Measurements from ENCODE around the gene LRAT.
"Not testable (repeated sequence)": the region's sequence is repeated elsewhere in the genome, so short reads cannot be mapped to it uniquely, and the experiment has no call there.

The LRAT gene

DNA sequence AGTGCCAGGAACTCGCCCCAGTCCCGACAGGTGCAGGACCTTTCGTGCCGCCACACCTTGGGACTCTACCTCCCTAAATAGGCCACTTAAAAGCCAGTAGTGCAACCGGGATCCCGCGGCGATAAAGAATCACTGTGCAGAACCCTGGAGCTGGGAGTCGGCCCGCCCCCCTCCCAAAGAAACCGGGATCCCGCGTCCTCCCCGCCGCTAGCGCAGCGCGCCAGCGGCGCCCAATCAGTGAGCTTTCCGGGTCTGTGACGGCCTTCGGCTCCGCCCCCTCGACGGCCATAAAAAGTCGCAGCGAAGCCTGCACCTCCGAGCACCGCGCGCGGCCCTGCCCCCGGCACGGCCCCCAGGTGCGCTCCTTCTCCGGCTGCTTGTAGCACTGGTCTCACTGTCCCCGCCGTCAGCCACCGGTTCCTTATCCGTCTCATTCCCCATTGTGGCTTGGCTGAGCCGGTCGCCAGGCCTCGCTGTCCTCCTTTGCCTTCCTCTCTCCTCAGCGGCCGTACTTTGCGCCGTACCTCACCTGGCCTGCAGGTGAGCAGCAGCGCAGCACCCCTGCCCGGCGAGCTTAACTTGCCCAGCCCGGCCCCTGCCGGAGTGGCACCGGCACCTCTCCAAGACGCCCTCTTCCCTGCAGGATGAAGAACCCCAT is at the start of gene LRAT:
LRAT (plus strand) TSS at position 318 of the 658 bp plus-strand sequence; CDS start at position 645, 327 bp downstream.
- peak; percentile 38 for DNase-seq

DNA sequence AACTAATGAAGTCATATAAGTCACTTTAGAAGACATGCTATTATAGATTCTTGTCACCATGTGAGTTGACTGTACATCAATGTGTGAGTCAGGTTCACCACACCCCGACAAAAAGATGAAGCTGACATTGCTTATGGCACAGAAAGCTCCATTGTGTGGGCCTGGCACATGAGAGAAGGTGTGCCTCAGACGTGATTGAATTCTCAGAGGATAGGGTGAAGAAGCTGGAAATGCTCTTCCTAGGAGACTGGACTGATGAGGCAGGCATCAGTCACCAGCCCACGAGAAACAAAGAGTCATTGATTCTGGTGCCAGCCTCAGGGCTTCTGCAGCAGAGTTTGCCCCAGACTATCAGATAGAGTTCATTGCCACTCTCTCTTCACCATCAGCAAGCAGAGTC is 35.9 kb upstream of the LRAT start:
- no peak for DNase-seq

DNA sequence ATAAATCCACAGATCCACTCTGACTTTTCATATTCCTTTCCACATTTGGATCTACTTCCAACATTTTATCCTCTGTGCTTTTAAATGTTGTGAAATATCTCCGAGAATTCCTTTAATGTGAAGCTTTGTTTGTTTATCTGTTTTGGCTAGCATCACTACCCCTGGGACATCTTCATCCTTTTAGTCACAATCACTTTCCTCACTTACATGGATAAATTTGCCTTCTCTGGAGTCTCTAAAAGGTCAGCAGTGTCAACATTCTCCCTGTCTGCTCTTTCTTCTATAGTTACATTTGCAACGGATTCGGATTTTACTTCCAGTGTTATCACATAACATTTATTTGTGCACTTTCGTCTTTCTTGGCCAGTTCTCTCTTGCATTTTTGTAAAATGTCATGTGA is 34.2 kb upstream of the LRAT start:
- DNase-seq: no peak

DNA sequence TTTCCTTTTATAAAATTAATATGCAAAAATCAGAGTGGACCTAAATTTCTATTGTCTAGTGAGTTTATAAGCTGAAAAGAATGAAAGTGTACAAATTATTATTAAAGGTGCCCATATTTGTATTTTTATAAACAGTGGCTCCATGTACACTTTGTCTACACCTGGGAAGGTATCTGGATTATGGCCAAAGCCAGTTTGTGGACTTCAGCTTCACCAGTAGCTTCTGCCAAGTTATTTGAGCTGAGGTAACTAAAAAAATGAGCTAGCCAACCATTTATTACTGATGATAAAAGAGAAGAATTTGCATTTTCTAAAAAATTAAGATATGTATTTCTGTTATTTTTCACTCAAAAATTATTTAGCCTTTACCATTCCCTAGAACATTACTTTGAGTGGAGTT is 32.3 kb upstream of the LRAT start:
- DNase-seq: no peak

DNA sequence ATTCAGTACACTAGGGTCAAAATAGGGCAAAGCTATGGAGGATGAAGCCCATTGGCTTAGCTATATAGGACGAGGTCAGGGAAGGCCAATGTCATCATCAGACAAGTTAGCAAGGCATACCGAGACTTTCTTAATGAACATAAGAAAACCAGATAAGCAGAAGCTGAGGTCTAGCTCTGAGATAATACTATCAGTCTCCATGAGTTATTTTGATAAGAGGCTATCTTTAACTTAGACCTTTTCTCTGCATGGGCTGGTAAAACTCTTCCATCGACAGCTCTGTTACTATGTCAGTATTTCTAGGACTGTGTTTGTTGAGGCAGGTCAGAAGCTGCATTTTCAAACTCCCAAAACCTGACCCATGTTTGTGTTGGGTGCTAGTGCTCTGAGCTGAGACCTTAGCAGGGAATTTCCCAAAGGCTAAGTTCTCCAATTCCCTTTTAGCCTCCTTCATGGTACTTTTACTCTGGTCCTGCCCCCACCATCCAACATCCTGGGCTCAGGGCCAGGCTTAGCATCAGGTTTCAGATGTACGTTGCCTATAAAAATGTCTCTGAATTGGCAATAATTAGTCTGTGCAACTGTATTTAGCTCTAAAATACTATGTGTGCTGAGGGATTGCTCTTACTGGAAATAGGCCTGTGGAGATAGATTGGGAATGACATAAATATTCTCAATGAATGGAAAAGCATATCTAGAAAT is 29.3 kb upstream of the LRAT start:
- no peak for DNase-seq

- DNase-seq: no peak
Observed at GRCh38 chr4:154719087-154719486, 24.7 kb upstream of the LRAT start.

GRCh38 chr4:154720123-154720522 is 23.7 kb upstream of the LRAT start:
- no peak for DNase-seq

- DNase-seq: no peak
Observed at GRCh38 chr4:154720618-154721267, 23.1 kb upstream of the LRAT start.

- DNase-seq: no peak
Observed at GRCh38 chr4:154722262-154722661, 21.5 kb upstream of the LRAT start.

DNA sequence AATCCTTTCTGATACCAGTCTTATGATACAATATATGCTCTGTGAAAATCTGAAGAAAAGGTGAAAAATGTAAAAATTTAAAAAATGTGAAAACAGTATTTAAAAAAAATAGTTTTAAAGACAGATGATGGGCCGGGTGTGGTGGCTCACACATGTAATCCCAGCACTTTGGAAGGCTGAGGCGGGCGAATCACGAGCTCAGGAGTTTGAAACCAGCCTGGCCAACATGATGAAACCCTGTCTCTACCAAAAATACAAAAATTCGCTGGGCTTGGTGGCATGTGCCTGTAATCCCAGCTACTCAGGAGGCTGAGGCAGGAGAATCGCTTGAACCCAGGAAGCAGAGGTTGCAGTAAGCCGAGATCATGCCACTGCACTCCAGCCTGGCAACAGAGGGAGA is 20.2 kb upstream of the LRAT start:
- not testable (repeated sequence) for DNase-seq

- DNase-seq: no peak
Observed at GRCh38 chr4:154727540-154727939, 16.3 kb upstream of the LRAT start.

DNA sequence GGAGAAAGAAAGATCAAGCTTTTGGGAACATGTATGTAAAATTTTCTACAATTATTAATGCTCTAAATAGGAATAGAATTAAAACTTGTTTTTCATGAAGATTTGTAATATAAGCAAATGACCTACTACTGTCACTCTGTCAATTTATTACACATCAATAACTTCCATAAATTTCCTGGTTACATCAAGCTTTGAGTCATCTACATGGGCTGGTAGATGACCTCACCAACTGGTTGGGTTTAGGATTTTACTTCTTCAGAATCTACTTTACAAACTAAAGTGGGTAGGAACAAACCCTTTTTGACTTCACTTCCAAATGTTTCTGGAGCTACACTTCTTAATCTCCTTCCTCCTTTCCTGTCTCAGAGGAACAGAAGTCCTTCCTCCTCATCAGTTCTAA is 12.0 kb upstream of the LRAT start:
- no peak for DNase-seq

GRCh38 chr4:154732669-154733068 is 11.1 kb upstream of the LRAT start:
- DNase-seq: no peak

DNA sequence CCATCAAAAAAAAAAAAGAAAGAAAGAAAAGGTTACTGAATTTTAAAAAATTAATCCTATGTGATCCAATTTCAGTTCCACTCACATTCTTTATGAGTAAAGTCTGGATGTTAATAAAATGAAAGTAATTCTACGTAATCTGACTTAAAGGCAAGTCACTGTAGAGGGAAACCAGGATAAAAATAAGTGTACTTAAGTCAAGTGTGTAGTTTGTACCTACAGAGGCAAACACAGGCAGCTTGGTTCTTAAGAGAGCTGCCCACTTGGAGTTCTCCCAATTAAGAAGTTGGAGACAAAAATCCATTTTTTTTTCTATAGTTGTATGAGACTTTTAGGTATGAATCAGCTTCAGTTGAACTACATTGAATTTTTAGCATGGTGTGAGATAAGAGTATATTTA is 7.0 kb upstream of the LRAT start:
- no peak for DNase-seq

GRCh38 chr4:154738426-154738825 is 5.4 kb upstream of the LRAT start:
- DNase-seq: no peak

DNA sequence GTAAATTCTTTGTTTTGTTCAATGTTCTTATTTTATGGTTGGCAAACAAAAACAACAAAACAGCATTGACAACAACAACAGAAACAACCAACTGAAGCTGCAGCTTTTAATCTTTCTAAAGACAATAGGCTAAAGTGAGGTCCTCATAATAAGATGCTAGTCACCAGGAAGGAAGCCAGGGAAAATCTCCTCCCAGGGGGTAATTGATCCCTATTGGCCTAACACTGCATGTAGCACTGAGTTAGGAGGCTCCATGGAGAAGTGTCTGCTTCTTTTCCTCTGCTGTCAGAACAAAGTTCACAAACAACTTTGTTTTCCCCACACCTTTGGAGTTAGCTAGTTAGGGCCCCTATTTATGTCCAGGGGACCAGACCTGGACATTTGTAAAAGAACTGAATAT is 4.7 kb upstream of the LRAT start:
- DNase-seq: no peak

GRCh38 chr4:154740462-154740861 is 3.3 kb upstream of the LRAT start:
- DNase-seq: no peak

GRCh38 chr4:154741131-154741665 is 2.6 kb upstream of the LRAT start:
- DNase-seq: no peak

GRCh38 chr4:154741922-154742850 is 1.6 kb upstream of the LRAT start:
- DNase-seq: no peak

DNA sequence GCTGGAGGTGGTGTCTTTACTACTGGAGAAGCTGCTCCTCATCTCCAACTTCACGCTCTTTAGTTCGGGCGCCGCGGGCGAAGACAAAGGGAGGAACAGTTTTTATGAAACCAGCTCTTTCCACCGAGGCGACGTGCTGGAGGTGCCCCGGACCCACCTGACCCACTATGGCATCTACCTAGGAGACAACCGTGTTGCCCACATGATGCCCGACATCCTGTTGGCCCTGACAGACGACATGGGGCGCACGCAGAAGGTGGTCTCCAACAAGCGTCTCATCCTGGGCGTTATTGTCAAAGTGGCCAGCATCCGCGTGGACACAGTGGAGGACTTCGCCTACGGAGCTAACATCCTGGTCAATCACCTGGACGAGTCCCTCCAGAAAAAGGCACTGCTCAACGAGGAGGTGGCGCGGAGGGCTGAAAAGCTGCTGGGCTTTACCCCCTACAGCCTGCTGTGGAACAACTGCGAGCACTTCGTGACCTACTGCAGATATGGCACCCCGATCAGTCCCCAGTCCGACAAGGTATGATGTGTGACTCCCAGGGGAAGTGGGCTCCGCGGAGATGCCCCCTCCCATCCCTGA is 634 bp downstream of the LRAT start:
- no peak for DNase-seq

GRCh38 chr4:154757713-154758112 is 13.9 kb downstream of the LRAT start:
- DNase-seq: no peak

- no peak for DNase-seq
Observed at GRCh38 chr4:154760895-154761294, 17.1 kb downstream of the LRAT start.
